Liver (tissue), 9 donors: ENCODE measurements around the gene TMEM145. TPM values are rescaled to one million over a fixed set of nuclear protein-coding genes. Genes with fewer than 3 reads are reported as not detected.

ENCODE experiments used
- DNase-seq: peaks from one replicate; pipeline ENCODE4 v3.0.0-alpha.2; 2017; ENCODE audit warnings: low spot score
- H3K27ac ChIP-seq, 2 donors: one replicate each; pipeline ENCODE4 v1.7.0; 2013; ENCODE audit warnings: inconsistent platforms in 2 of 2, low read length in 2 of 2, control low read depth in 1 of 2, low read depth in 1 of 2, mild to moderate bottlenecking in 1 of 2
- H3K27me3 ChIP-seq, 4 donors: one replicate each; pipeline versions ENCODE4 v1.6.1 to v1.7.0; 2013; ENCODE audit warnings: low read length in 3 of 4, inconsistent platforms in 1 of 4, mild to moderate bottlenecking in 1 of 4, moderate library complexity in 1 of 4; ENCODE audit not compliant: control insufficient read depth in 4 of 4, insufficient read depth in 4 of 4
- H3K36me3 ChIP-seq, 4 donors: one replicate each; pipeline versions ENCODE4 v1.6.1 to v1.7.0; 2013; ENCODE audit warnings: low read length in 3 of 4, mild to moderate bottlenecking in 3 of 4, low read depth in 1 of 4, moderate library complexity in 1 of 4; ENCODE audit not compliant: control insufficient read depth in 4 of 4, insufficient read depth in 3 of 4
- H3K4me1 ChIP-seq, 4 donors: one replicate each; pipeline versions ENCODE4 v1.6.1 to v1.7.0; 2013; ENCODE audit warnings: low read length in 3 of 4, mild to moderate bottlenecking in 3 of 4, moderate library complexity in 1 of 4; ENCODE audit not compliant: control insufficient read depth in 4 of 4, insufficient read depth in 4 of 4
- H3K4me3 ChIP-seq, 3 donors: one replicate each; pipeline versions ENCODE4 v1.6.1 to v1.7.0; 2013; ENCODE audit warnings: low read length in 3 of 3, control low read depth in 1 of 3, low read depth in 1 of 3, mild to moderate bottlenecking in 1 of 3
- H3K9ac ChIP-seq, 2 donors: one replicate each; pipeline ENCODE4 v1.7.0; 2013; ENCODE audit warnings: low read length in 2 of 2, mild to moderate bottlenecking in 2 of 2, moderate library complexity in 2 of 2, control low read depth in 1 of 2, low read depth in 1 of 2
- H3K9me3 ChIP-seq, 4 donors: one replicate each; pipeline versions ENCODE4 v1.6.1 to v1.7.0; 2013; ENCODE audit warnings: low read length in 3 of 4; ENCODE audit not compliant: control insufficient read depth in 4 of 4
- ATF3 ChIP-seq: IDR thresholded peaks from 2 replicates; pipeline ENCODE4 v1.6.1; 2016; ENCODE audit warnings: antibody characterized with exemption
- EGR1 ChIP-seq, 2 donors: IDR thresholded peaks; 2 replicates each; pipeline ENCODE4 v1.6.1; 2016 to 2018; ENCODE audit warnings: antibody characterized with exemption in 2 of 2, low read depth in 2 of 2
- FOXA1 ChIP-seq: IDR thresholded peaks from 2 replicates; pipeline ENCODE4 v1.6.1; 2016; ENCODE audit warnings: antibody characterized with exemption
- FOXA2 ChIP-seq: IDR thresholded peaks from 2 replicates; pipeline ENCODE4 v1.6.1; 2016; ENCODE audit warnings: antibody characterized with exemption
- GABPA ChIP-seq, 2 donors: IDR thresholded peaks in 1 of 2; conservative IDR thresholded peaks in 1 of 2; 2 replicates each; pipeline ENCODE4 v1.6.1; 2016; ENCODE audit warnings: antibody characterized with exemption in 2 of 2, mild to moderate bottlenecking in 1 of 2, moderate library complexity in 1 of 2
- HNF4A ChIP-seq, 2 donors: conservative IDR thresholded peaks; 2 replicates each; pipeline ENCODE4 v1.6.1; 2016; ENCODE audit warnings: antibody characterized with exemption in 2 of 2, mild to moderate bottlenecking in 2 of 2
- HNF4G ChIP-seq: IDR thresholded peaks from 2 replicates; pipeline ENCODE4 v1.6.1; 2016; ENCODE audit warnings: antibody characterized with exemption
- JUND ChIP-seq, 2 donors: IDR thresholded peaks; 2 replicates each; pipeline ENCODE4 v1.6.1; 2016; ENCODE audit warnings: antibody characterized with exemption in 2 of 2
- NR2F2 ChIP-seq: IDR thresholded peaks from 2 replicates; pipeline ENCODE4 v1.6.1; 2016; ENCODE audit warnings: antibody characterized with exemption
- RAD21 ChIP-seq, 2 donors: IDR thresholded peaks; 2 replicates each; pipeline ENCODE4 v1.6.1; 2016; ENCODE audit warnings: antibody characterized with exemption in 2 of 2, mild to moderate bottlenecking in 2 of 2
- REST ChIP-seq: IDR thresholded peaks from 2 replicates; pipeline ENCODE4 v1.6.1; 2016; ENCODE audit warnings: antibody characterized with exemption, mild to moderate bottlenecking
- RXRA ChIP-seq, 2 donors: IDR thresholded peaks; 2 replicates each; pipeline ENCODE4 v1.6.1; 2017 to 2018; ENCODE audit warnings: antibody characterized with exemption in 2 of 2, mild to moderate bottlenecking in 1 of 2
- SP1 ChIP-seq: IDR thresholded peaks from 2 replicates; pipeline ENCODE4 v1.6.1; 2018; ENCODE audit warnings: antibody characterized with exemption, mild to moderate bottlenecking
- TAF1 ChIP-seq: conservative IDR thresholded peaks from 2 replicates; pipeline ENCODE4 v1.6.1; 2016; ENCODE audit warnings: antibody characterized with exemption, mild to moderate bottlenecking
- ZBTB33 ChIP-seq: IDR thresholded peaks from 2 replicates; pipeline ENCODE4 v1.6.1; 2016; ENCODE audit warnings: antibody characterized with exemption
- WGBS: extraction: QIAGEN DNeasy Blood & Tissue Kit; methylation state at CpG from one replicate; pipeline ENCODE4 v1.1.7; 2013; 5-methylcytosine and 5-hydroxymethylcytosine counted together
- polyA plus RNA-seq, 2 donors: library from polyadenylated mRNA; stranded (reverse) in 1 of 2; unstranded in 1 of 2; fragments of 200-250 nt in 1 of 2; fragments of >200 nt in 1 of 2; fragmentation: Nextera tagmentation in 1 of 2; extraction: Ambion mirVana in 1 of 2; gene quantifications; one replicate each; pipeline versions ENCODE4 v1.2.1 to v1.2.3, GENCODE V29; 2013 to 2015
- total RNA-seq, 2 donors: library from RNA; depleted of rRNA; stranded (reverse); fragments of >200 nt; gene quantifications; one replicate each; pipeline ENCODE4 v1.2.3, GENCODE V29; 2014
- donor health status: healthy.
- donor health status: healthy.
- donor health status: healthy.
- donor health status: healthy.
- donor health status: healthy.

Gene TMEM145
- total and polyA plus RNA-seq, 4 donors, result 0.02 to 0.08 TPM; not detected in 2

DNA sequence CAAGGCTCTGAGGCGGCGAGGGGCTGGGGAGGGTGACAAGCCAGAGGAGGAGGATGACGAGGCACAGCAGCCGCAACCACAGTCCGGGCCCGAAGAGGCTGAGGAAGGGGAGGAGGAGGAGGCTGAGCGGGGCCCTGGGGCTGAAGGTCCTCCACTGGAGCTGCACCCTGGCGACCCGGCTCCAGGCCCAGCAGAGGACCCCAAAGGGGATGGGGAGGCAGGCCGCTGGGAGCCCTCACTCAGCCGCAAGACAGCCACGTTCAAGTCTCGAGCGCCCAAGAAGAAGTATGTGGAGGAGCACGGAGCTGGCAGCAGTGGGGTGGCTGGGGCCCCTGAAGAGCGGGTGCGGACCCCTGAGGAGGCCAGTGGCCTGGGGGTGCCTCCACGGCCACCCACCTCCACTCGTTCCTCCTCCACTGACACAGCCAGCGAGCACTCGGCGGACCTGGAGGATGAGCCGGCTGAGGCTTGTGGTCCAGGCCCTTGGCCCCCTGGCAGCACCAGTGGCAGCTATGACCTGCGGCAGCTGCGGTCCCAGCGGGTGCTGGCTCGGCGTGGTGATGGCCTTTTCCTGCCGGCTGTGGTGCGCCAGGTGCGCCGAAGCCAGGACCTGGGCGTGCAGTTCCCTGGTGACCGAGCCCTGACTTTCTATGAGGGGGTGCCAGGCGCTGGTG lies 41.1 kb upstream of the TMEM145 start:
- Histone ChIP-seq H3K27me3 (no peaks in the 10 kb centered on the region), H3K27ac (peak overlapping the region; percentile 81 to 91), H3K9ac (no peak overlapping the region), H3K9me3 (no peaks in the 10 kb centered on the region), H3K4me3 (no peak overlapping the region), H3K4me1 (peaks cover 6 to 44% (median 23%) of the 10 kb centered on the region in 4 donors), H3K36me3 (peaks cover 5 to 21% (median 12%) of the 10 kb centered on the region in 4 donors)
- TF ChIP-seq ATF3 (no peak), REST (no peak), JUND (IDR thresholded peaks at IDR 0.05) (no peak), HNF4G (no peak), NR2F2 (no peak), FOXA2 (no peak), GABPA (IDR thresholded peaks at IDR 0.05 in 1 of 2, conservative IDR thresholded peaks at IDR 0.05 in 1 of 2) (no peak), RAD21 (IDR thresholded peaks at IDR 0.05) (no peak), HNF4A (conservative IDR thresholded peaks at IDR 0.05) (no peak), ZBTB33 (no peak), EGR1 (IDR thresholded peaks at IDR 0.05; ENCODE audit: low read depth in 2 of 2) (no peak), FOXA1 (no peak), SP1 (no peak)
- no peak for DNase-seq
- 93% methylated on average over 35 of the region's 35 CpGs for WGBS

DNA sequence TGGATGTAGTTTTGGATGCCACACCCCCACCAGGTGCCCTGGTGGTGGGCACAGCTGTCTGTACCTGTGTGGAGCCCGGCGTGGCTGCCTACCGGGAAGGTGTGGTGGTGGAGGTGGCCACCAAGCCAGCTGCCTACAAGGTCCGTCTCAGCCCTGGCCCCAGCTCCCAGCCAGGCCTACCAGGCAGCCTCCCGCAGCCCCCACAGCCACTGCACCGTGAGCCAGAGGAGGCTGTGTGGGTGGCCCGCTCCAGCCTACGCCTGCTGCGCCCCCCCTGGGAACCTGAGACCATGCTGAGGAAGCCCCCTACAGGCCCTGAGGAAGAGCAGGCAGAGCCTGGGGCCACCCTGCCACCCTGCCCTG lies 40.6 kb upstream of the TMEM145 start:
- DNase-seq, result no peak
- Histone ChIP-seq H3K36me3 (peaks cover 5 to 21% (median 12%) of the 10 kb centered on the region in 4 donors), H3K9ac (no peak overlapping the region), H3K27ac (no peak overlapping the region), H3K4me1 (peaks cover 7 to 47% (median 24%) of the 10 kb centered on the region in 4 donors), H3K27me3 (no peaks in the 10 kb centered on the region), H3K9me3 (no peaks in the 10 kb centered on the region), H3K4me3 (no peak overlapping the region)
- TF ChIP-seq RXRA (IDR thresholded peaks at IDR 0.05) (no peak), TAF1 (no peak), FOXA1 (no peak)
- 92% methylated on average over 9 of the region's 9 CpGs for WGBS
